ENCODE measurements around the gene EPS8L2.

DNA sequence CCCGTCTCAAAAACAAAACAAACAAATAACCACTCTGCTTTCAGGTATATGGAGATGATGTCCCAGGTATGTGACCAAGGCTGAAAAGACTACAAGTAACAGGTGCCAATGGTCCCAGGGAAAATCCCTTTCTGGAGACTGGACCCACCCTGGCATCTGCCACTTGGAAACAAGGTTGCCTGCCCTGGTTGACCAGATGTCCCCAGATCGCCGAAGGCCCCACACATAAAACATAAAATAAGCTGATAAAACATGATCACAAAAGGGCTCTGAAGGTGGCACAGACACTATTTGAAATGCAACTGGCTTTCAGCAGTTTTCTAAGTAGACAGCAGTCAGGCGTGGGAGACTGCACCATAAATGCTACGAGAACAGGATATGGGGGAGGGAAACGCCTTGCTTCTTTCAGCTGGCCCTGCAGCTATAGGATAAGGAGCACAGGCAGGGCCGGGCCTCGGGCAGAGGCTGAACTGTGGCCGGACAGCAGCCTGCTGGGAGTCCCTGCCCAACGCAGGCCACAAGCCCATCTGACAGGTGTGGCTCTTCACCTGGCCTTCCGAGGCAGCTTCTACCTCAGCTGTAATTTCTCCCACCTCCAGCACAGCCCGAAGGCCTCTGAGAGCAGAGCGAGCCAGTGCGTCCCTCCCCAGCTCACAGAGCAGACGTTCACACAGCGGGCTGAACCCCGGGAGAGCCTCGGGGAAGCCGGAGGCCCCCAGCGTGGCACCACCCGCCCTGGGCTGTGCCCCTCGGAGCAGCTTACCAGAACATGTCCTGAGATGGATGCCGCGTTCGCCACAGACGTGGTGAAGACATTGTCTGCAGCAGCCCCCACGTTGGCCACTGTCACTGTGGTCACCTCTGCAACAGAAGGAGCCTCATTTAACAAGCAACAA, 15.0 kb upstream of the EPS8L2 start:
- TF ChIP-seq, protein P1, sequence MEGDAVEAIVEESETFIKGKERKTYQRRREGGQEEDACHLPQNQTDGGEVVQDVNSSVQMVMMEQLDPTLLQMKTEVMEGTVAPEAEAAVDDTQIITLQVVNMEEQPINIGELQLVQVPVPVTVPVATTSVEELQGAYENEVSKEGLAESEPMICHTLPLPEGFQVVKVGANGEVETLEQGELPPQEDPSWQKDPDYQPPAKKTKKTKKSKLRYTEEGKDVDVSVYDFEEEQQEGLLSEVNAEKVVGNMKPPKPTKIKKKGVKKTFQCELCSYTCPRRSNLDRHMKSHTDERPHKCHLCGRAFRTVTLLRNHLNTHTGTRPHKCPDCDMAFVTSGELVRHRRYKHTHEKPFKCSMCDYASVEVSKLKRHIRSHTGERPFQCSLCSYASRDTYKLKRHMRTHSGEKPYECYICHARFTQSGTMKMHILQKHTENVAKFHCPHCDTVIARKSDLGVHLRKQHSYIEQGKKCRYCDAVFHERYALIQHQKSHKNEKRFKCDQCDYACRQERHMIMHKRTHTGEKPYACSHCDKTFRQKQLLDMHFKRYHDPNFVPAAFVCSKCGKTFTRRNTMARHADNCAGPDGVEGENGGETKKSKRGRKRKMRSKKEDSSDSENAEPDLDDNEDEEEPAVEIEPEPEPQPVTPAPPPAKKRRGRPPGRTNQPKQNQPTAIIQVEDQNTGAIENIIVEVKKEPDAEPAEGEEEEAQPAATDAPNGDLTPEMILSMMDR (IDR thresholded peaks at IDR 0.05): no peak
- TF ChIP-seq POLR2A (IDR thresholded peaks at IDR 0.05) (no peak), POLR2AphosphoS5 (IDR thresholded peaks at IDR 0.05) (no peak)

Data from prostate gland (tissue), 2 donors.